Neutrophil (primary cell): Measurements from ENCODE around the gene ZNF425.
"Not testable (repeated sequence)": the region's sequence is repeated elsewhere in the genome, so short reads cannot be mapped to it uniquely, and the experiment has no call there.

Source experiments
- H3K27ac ChIP-seq: fragments of 200-600 bp; sonication (generic); 2 replicates; pipeline ENCODE4 v1.5.1; 2016; ENCODE audit warnings: mild to moderate bottlenecking, moderate library complexity
- H3K27me3 ChIP-seq: fragments of 200-600 bp; sonication (generic); 2 replicates; pipeline ENCODE4 v1.6.0; 2016; ENCODE audit warnings: mild to moderate bottlenecking
- H3K36me3 ChIP-seq: fragments of 200-600 bp; sonication (generic); 2 replicates; pipeline ENCODE4 v1.5.1; 2017
- H3K4me1 ChIP-seq, 2 experiments: fragments of 200-600 bp in 1 of 2; sonication (generic) in 1 of 2; 1 replicate in 1 of 2; 2 replicates in 1 of 2; pipeline versions ENCODE4 v1.5.1 to v1.6.1; 2013 to 2016; ENCODE audit warnings: low read depth in 1 of 2, low read length in 1 of 2, mild to moderate bottlenecking in 1 of 2, moderate library complexity in 1 of 2; ENCODE audit not compliant: control insufficient read depth in 1 of 2, insufficient read depth in 1 of 2
- H3K4me3 ChIP-seq, 2 experiments: fragments of 200-600 bp in 1 of 2; sonication (generic) in 1 of 2; 1 replicate in 1 of 2; 2 replicates in 1 of 2; pipeline ENCODE4 v1.5.1; 2013 to 2016; ENCODE audit warnings: low read depth in 1 of 2, low read length in 1 of 2, mild to moderate bottlenecking in 1 of 2, moderate library complexity in 1 of 2
- H3K9me3 ChIP-seq: fragments of 200-600 bp; sonication (generic); 2 replicates; pipeline ENCODE4 v1.5.1; 2016
- CTCF ChIP-seq: fragments of 200-600 bp; sonication (generic); IDR thresholded peaks from 2 replicates; pipeline ENCODE4 v1.5.1; 2016; ENCODE audit warnings: antibody characterized with exemption

Gene ZNF425

GRCh38 chr7:149103424-149103823, 22.7 kb downstream of the ZNF425 start:
- Histone ChIP-seq H3K27me3 (no peaks in the 10 kb centered on the region), H3K4me3 (no peak overlapping the region), H3K27ac (no peak overlapping the region), H3K9me3 (no peaks in the 10 kb centered on the region), H3K4me1 (no peaks in the 10 kb centered on the region), H3K36me3 (no peaks in the 10 kb centered on the region)
- TF ChIP-seq CTCF, result no peak

GRCh38 chr7:149102666-149103065, 23.5 kb downstream of the ZNF425 start:
- Histone ChIP-seq H3K4me3 (no peak overlapping the region), H3K4me1 (no peaks in the 10 kb centered on the region), H3K36me3 (no peaks in the 10 kb centered on the region), H3K27me3 (no peaks in the 10 kb centered on the region), H3K9me3 (no peaks in the 10 kb centered on the region), H3K27ac (no peak overlapping the region)
- TF ChIP-seq CTCF, result no peak

GRCh38 chr7:149100821-149101220, 25.3 kb downstream of the ZNF425 start:
- no peak overlapping the region for H3K27ac ChIP-seq
- no peaks in the 10 kb centered on the region for H3K27me3 ChIP-seq
- no peak overlapping the region for H3K4me3 ChIP-seq
- H3K36me3 ChIP-seq, result no peaks in the 10 kb centered on the region
- H3K4me1 ChIP-seq, result no peaks in the 10 kb centered on the region
- no peak for TF ChIP-seq CTCF
- no peaks in the 10 kb centered on the region for H3K9me3 ChIP-seq

- H3K9me3 ChIP-seq, result no peaks in the 10 kb centered on the region
- no peak overlapping the region for H3K27ac ChIP-seq
- no peaks in the 10 kb centered on the region for H3K4me1 ChIP-seq
- TF ChIP-seq CTCF, result no peak
- H3K36me3 ChIP-seq, result no peaks in the 10 kb centered on the region
- no peaks in the 10 kb centered on the region for H3K27me3 ChIP-seq
- no peak overlapping the region for H3K4me3 ChIP-seq
These were observed 27.1 kb downstream of the ZNF425 start for GRCh38 chr7:149099058-149099457.

- TF ChIP-seq CTCF, result no peak
- Histone ChIP-seq H3K27me3 (no peaks in the 10 kb centered on the region), H3K27ac (no peak overlapping the region), H3K4me3 (no peak overlapping the region), H3K4me1 (no peaks in the 10 kb centered on the region), H3K9me3 (no peaks in the 10 kb centered on the region), H3K36me3 (no peaks in the 10 kb centered on the region)
These were observed 29.0 kb downstream of the ZNF425 start for GRCh38 chr7:149097088-149097487.

- H3K27ac ChIP-seq, result no peak overlapping the region
- H3K4me1 ChIP-seq, result peaks cover 22 to 24% of the 10 kb centered on the region in 2 experiments
- no peaks in the 10 kb centered on the region for H3K27me3 ChIP-seq
- H3K9me3 ChIP-seq, result no peaks in the 10 kb centered on the region
- H3K4me3 ChIP-seq, result no peak overlapping the region
- no peak for TF ChIP-seq CTCF
- H3K36me3 ChIP-seq, result no peaks in the 10 kb centered on the region
These were observed 32.9 kb downstream of the ZNF425 start for GRCh38 chr7:149093228-149093627.

- H3K27ac ChIP-seq, H3K36me3 ChIP-seq, H3K9me3 ChIP-seq, H3K27me3 ChIP-seq, H3K4me3 ChIP-seq: not testable (repeated sequence)
- peaks cover 28 to 32% of the 10 kb centered on the region in 2 experiments for H3K4me1 ChIP-seq
These were observed 33.9 kb downstream of the ZNF425 start for GRCh38 chr7:149092244-149092643.
